Fibroblast of peridontal ligament (primary cell): ENCODE results near the gene ASAP3.
A peak's percentile ranks its signal among the peaks of the same experiment; 100 is the strongest.

Source experiments
- DNase-seq: peaks from one replicate; pipeline ENCODE4 v3.0.0-alpha.2; 2010; ENCODE audit errors: extremely low read depth

Gene ASAP3

DNA sequence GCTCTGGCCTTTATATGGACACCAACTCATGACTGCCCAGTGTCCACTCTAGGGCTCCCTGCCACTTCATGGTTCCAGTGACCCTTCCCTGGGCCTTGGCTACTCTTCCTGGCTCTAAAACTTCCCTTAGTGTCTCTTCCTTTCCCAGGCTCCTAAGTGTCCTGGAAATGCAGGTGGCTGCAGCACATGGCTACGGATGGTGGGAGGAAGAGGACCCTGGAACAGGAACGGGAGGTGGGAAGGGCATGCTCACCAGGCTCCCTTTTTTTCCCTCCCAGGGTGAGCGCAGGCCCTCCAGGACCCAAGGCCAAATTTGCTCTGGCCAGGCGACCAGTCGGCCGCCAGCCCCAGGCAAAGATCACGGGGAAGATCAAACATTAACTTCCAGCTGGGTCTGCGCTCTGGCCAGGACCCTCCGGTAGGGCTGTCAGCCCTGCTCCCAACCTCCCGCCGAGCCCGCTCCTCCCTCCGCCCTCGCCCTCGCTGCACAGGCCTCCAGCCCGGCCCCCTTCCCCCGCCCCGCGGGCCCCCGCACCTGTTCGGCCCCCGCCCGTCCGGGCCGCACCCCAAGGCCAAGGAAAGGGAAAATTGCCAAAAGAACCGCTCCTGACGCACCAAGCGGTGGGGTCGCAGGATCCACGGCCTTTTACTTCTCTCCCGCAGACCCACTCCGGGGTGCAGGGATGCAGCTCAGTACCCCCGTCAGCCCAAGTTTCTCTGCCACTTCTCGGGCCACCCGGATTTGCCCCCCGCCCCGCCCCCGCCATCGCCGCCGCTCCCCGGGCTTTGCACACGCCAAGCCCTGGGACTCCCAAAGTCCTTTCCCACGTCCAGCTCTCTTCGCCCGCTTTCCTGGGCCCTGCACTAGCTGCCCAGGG is 60.3 kb downstream of the ASAP3 start:
- no peak for DNase-seq

DNA sequence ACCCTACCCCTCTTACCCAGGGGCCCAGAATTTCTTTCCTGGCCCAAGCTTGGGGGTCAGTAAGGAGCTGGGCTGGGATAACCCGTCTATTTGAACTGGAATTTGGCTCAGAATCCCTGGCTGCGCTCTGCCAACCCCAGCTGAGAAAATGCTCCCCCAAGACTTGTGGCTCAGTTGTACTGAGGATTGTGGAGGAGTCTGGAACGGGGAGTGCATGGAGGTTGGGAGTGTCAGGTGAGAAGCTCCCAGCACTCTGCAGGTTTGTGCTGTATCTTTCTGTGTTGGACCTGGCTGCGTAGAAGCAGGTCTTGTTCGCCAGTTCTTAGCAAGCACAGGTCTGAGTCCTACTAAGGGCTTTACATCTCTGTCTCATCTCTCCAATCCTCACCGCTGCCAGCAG is 61.0 kb downstream of the ASAP3 start:
- peak; percentile 25 for DNase-seq

DNA sequence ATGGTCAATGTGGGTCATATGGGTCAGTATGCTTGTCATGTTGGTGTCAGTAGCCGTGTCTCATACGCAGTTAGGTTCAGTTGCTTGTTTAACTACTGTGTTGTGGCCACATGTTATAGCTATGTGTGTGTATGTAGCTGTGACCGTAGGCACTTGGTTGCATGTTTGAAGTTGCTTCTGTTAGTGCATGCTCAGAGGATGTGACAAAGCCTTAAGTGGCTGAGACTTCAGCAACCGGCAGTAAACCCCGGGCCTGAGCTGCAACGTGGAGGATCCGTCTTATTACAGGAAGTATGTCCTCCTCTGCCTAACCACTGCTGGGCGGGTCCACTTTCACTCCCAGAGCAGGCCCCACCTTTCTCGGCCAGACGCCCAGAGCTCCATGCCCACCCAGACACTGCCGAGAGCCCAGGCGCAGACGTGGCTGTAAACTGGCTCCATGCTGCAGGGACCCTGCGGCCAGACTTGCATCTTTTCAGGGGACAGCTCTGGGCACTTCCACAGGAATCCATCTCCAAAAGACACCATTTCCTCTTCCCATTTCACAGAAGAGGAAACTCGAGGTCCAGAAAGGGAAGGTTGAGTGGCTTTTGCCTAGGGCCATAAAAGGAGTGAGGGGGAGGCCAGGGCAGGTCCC is 61.6 kb downstream of the ASAP3 start:
- peak; percentile 70 for DNase-seq

DNA sequence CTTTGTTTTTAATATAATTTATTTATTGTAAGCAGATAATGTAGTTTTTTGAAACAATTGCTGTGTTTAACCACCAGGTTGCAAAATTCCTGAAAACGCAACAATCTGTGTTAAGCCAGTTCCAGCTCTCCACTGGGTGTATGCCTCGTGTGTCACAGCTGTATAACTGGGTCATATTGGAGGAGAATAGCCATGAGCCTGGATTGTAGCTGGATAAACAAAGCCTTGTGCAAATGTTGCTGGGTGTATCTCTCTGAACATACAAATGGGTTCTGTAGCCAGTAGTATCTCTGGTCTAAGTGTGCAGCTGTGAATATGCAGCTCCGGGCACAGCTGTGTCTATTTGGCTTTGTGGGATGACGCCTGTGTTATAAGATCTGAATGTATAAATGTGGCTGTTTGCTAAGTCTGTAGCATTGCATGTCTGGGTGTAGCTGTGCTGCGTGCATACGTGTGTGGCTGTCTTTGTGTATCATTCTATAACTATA is 62.2 kb downstream of the ASAP3 start:
- DNase-seq, result peak; percentile 83

DNA sequence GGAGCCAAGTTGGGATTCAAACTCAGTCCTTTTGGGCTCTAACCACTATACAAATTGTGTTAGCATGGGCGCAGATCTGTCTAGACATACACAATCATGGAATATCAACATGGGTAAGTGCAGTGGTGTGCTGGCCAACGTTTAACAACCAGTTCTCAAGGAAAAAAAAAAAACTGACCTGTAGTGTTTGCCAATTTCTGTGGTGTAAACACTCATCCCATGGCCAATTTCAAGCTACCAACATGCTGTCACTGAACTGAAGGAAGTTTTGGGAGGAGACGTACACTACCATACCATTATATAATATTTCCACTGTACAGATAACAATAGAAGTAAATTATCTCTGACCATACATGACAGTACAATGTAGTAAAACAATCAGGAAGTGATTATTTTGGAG is 62.6 kb downstream of the ASAP3 start:
- DNase-seq, result no peak

DNA sequence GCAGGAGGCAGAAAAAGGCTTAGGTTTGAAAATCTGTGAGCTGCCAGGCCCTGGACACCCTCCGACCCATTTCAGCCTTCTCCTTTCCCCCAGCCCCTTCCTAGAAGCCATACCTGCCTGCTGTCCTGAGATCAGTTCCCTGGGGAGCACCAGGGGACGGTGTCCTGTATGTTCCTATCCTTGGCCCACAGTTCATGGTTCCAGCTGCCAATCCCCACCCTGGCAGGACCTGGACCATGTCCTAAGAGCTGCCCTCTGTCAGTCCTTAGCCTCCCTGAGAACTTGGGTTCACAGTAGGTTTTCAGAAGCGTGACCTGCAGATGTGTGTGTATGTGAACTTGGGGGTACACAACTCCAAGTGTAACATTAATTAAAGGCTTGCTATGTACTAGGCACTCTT is 63.2 kb downstream of the ASAP3 start:
- DNase-seq, result no peak

DNA sequence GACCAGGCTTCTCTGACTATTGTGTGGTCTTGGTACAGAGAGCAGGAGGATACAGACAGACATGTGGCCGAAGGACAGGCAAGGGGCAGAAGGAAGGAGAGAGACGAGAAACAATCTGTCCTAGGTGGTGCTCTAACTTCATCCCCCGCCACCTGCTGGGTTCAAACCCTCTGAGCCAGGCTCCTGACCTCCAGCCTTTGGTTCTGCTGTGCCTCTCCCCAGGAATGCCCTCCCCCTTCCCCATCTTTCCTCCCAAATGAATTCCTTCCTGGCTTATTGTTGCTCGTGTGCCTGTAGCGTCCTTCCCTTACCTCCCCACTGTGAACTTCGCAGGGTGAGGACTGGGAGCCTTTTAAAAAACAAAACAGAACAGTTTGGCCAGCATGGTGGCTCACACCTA is 64.8 kb downstream of the ASAP3 start:
- no peak for DNase-seq

DNA sequence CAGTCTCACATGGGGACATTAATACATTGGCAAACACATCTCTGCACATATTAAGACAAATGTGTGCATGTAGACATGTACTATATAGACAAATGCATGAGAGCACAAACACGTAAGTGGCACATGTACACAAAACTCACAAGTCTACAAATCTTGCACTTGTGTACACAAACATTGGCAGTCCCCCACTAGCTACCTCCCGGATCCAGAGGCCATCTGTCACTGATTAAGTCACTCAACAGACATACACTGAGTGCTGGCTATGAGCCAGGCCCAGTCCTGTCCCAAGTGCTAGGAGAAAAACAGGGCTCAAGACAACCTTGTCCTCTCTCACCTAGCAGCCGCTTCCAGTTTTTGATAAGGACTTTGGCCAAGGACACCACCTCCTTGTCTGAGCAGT is 66.4 kb downstream of the ASAP3 start:
- DNase-seq, result peak; percentile 36

DNA sequence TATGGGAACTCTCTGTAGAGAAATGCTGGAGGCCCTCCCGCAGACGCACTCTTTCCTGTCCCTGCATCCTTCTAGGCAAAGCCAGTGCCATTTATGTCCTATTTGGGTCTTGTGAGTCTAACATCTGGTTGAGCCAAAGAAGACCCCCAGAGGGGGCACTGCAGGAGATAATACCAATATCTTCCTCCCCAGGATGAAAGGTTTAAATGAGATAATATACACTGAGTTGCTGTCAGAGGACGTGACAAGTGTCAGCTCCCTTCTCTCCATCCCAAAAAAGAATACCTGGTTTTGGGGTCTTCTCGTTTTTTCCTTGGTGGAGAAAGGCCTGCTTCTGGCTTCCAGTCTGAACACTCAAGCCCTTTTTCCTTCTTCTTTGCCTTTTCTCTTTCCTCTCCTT is 67.0 kb downstream of the ASAP3 start:
- no peak for DNase-seq

DNA sequence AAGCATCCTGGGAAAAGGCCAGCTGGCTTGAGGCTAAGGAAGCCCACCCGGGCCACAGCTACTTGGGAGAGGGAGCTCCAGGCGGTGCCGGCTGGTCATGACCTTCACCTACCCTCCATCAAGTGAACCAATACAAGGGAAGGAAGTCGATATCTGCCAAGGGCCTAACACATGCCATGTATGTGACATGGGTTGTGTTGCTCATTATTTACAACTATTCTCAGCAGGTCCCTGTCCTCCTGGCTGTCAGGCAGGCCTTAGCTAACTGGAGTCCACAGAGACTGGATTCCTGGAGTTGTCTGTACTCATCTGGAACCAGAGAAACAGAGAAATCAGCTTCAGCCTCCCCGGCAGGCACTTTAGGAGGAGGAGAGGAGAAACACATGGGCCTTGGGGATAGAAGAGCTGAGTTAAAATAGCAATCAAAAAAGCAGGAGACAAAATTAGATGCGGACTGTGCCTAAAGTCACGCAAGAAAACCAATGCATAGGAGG is 75.1 kb downstream of the ASAP3 start:
- no peak for DNase-seq

DNA sequence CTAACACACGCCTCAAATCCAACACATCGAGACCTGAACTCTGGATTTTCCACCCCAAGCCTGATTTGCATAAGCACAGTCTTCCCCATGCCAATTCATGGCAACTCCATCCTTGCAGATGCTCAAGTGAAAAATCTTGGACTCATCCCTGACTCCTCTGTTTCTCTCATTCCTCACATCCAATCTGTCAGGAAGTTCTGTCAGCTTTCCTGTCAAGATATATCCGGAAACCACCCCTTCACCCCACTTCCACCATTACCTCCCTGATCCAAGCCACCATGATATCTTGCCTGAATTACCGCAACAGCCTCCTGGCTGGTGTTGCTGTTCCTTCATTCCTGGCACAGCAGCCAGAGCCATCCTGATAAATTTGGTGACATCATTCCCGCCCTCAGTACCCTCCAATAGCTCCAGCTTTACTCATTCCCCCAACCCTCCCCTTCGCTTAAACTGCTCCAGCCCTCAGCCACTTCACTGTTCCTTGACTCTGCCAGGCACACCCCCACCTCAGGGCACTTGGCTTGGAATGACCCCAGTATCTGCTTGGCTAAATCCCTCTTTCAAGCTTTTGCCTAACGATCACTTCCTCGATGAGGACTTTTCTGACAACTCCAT is 76.9 kb downstream of the ASAP3 start:
- no peak for DNase-seq

DNA sequence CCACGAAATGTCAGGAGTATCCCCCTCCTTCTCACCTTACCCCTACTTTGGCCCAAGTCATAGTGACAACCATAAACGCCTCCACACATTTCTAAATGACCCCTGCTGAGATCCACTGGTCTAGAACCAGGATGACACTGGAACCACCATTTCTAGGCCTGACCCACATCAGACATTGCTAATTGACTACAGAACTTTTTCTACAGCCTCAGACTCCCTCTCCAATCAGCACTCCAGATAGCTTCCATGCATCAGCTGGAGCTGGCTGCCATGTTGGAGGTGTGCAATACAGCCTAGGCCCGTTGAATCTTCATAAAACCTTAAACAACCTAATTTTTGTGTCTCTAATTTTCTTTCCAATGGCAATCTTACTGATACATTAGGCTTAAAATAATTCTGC is 78.0 kb downstream of the ASAP3 start:
- no peak for DNase-seq

DNA sequence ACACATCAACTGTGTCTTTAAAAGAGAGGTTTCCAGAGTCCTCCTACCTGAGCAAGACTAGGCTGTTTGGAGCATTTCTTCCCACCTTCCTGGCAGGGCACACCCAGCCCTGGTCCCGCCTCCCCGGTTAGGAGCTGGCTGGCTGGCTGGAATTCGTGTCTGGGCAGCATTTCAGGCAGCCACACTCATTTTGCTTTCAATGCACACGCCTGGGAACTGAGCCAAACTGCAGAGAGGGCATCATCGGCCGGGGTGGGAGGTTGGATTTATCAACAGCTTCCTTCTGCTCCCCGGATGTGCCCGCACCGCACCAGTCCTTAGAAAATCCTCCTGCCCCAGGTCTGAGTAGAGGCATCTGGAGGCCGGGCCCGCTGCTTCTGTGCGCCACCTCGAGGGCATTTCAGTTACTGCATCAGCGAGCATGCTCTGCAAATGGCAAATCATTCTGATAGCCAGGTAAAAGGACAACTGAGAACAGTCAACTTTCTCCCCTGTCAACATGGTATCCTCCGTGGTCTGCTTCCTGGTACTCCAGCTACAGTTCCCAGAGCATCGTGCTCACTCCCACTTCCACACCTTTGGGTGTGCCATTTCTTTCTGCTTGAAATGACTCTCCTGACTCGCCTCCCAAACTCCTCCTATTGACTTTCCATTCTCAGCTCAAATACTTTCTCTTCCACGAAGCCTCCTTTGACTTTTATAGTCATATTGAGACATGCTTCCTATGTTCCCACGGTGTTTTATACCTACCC is 80.1 kb downstream of the ASAP3 start:
- peak; percentile 93 for DNase-seq

DNA sequence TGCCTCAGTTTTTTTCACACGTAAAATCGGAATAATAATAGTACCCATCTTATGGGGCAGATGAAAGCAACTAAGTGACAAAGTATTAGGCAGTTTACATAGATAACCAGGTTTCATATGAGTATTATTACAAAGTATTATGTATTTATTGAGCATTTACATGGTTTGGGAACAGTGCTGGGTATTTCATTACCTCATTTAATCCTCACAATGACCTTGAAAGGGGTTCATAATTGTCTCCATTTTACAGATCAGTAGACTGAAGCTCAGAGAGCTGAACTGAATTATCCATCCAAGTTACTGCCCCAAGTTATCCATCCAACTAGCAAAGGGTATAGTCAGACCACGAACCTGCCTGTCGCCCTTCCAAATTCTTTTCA is 80.6 kb downstream of the ASAP3 start:
- DNase-seq, result no peak

DNA sequence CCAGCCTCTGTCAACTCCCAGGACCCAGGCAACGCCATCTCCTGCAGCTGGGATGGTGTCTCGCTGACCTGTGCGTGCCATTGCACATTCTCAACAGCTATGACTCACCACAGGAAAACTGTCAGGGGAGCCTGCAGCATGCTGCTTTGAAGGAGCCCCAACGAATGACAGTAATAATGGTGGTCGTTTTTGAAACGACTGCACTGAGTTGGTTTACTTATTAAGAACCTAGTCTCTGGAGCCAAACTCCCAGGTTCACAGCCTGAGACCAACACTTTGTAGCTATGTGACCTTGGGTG is 81.0 kb downstream of the ASAP3 start:
- DNase-seq, result peak; percentile 51

DNA sequence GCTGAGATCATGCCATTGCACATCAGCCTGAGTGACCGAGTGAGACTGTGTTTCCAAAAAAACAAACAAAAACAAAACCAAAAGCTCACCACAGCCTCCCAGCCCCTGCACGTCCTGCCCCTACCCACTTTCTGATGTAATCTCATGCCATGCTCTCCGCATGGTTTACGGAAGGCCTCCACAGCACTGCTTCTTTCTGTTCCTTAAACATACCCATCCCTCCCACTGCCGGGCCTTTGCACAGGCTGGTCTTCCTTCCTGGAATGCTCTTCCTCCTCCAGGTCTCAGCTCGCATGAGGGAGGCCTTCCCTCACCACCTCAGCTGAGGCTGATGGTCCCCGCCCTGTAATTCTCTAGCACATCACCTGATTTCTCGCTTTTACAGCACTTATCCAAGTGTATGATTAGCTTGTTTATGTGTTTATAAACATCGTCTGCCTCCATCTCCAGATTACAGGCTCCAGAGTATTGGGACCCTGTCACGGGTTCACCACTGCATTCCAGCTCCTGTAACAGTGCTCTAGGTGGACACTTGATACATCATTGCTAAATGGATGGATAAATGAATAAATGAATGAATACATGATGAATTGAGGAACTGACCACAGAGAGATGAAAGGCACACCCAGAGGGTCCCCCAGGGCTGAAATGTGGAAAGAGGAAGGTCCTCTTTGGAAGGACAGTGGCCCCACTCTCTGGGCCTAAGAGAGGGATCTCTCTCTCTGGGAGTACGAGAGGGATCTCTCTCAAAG is 81.5 kb downstream of the ASAP3 start:
- DNase-seq, result peak; percentile 46

DNA sequence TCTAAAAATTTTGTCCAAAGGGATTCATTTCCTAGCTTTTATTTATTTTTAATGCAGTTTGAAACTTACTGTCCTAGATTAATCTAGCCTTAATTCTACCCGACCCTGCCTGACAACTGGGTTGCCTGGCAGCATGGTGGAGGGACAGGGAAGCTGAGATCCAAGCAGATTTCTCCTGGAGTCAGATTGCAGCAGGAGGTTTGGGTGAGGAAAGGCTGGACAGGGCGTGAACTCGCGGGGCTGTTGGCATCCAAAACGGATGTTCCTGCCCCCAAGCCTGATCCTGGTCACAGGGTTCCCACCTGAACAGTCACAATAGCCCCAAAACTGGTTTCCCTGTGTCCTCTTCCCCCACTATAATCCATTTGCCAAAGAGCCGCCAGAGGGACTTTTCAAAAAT is 82.7 kb downstream of the ASAP3 start:
- no peak for DNase-seq

DNA sequence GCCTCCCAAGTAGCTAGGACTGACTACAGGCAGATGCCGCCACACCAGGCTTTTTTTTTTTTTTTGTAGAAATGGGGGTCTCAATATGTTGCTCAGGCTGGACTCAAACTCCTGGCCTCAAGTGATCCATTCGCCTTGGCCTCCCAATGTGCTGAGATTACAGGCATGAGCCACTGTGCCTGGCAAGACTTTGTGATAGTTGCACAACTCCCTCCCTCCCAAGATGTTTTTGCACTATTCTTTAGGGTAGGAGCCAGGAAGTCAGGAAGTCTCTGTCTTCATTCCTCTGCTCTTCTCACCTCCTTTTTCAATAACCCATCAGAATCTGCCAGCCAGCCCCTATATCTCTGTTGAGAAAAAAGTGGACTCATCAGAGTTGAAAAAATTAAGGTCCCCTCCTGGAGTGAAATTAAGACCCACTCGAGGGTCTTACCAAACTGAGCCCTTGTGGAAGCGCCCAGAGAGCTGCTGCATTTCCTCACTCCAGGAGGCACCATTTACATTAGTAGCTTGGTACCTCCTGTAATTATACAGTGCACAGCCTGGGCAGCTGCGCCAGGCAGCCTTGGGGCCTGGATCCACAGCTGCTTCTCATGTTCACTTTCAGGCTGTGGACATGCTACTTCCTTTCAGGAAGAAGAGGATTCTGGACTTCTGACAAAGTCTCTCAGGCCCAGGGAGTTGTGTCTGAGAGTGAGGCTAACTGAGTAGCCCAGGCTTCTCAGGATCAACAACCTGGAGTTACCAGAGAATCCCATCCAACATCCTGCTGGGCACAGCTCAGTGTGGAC is 83.5 kb downstream of the ASAP3 start:
- peak; percentile 58 for DNase-seq

DNA sequence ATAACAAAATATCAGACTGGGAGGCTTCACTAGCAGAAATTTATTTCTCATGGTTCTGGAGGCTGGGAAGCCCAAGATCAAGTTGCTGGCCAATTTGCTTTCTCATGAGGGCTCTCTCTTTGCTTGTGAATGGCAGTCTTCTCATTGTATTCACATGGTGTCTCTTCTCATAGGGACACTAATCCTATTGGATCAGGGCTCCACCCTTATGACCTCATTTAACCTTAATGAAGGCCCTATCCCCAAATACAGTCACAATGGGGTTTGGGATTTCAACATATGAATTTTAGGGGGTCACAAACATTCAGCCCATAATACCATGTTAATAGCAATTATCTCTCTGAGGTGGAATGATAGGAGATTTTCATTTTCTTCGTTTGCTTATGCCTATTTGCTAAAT is 84.8 kb downstream of the ASAP3 start:
- DNase-seq, result no peak

DNA sequence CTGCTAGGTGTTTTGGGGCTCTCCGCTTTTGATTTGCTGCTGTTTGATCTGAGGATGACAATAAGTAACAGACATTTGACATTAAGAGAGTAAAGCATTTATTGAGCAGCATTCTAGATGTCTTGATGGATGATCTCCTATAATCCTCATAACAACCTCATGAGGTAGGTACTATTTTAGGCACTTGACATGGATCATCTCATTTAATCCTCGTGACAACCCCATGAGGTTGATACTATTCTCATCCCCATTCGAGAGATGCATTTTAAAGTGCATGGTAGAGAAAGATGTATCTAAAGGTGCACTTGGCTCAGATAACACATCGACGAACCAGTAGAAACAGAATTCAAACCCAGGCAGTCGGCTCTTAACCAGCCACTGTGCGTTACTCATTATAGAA is 86.1 kb downstream of the ASAP3 start:
- no peak for DNase-seq

DNA sequence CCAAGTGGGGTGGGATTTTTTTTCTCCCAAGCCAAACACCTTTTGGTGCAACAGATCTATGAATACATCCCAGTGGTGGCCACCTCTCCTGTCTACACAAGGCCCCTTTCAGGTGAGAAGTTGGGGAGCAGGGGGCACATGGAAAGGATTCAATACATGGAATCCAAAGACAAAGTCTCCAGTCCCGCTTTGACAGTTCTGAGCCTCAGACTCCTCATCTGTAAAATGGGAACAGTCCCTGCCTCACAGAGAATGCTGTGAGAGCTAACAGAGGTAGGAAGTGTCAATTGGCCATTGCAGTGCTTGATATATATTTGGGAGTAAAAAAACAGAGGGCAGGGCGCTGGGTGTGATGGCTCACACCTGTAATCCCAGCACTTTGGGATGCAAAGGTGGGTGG is 87.6 kb downstream of the ASAP3 start:
- no peak for DNase-seq
